GM19468 (cell line): ENCODE results near the gene CLTC.
"Not testable (repeated sequence)": the region's sequence is repeated elsewhere in the genome, so short reads cannot be mapped to it uniquely, and the experiment has no call there.

Experiments
- ATAC-seq: cut with Tn5 transposase; IDR thresholded peaks from one replicate; pipeline ENCODE4 v1.9.1; 2021; ENCODE audit warnings: mild to moderate bottlenecking, moderate library complexity, moderate number of reproducible peaks; ENCODE audit not compliant: unreplicated experiment; ENCODE audit errors: extremely low read depth

The CLTC gene

GRCh38 chr17:59632398-59632797, 12.7 kb downstream of the CLTC start:
- ATAC-seq = no peak

GRCh38 chr17:59633658-59634359, 14.1 kb downstream of the CLTC start:
- ATAC-seq = no peak

- no peak for ATAC-seq
Observed at GRCh38 chr17:59634632-59635541, 15.2 kb downstream of the CLTC start.

- no peak for ATAC-seq
Observed at GRCh38 chr17:59637611-59638310, 18.1 kb downstream of the CLTC start.

GRCh38 chr17:59638553-59638952, 18.9 kb downstream of the CLTC start:
- no peak for ATAC-seq

GRCh38 chr17:59641799-59642484, 22.2 kb downstream of the CLTC start:
- peak; percentile 86 for ATAC-seq

GRCh38 chr17:59642565-59642964, 22.9 kb downstream of the CLTC start:
- no peak for ATAC-seq

- ATAC-seq = no peak
Observed at GRCh38 chr17:59643159-59644140, 23.8 kb downstream of the CLTC start.

- ATAC-seq = no peak
Observed at GRCh38 chr17:59647288-59647687, 27.6 kb downstream of the CLTC start.

- no peak for ATAC-seq
Observed at GRCh38 chr17:59649886-59650285, 30.2 kb downstream of the CLTC start.

GRCh38 chr17:59650642-59651041, 30.9 kb downstream of the CLTC start:
- ATAC-seq = no peak

GRCh38 chr17:59651346-59651745, 31.7 kb downstream of the CLTC start:
- ATAC-seq = no peak

- no peak for ATAC-seq
Observed at GRCh38 chr17:59652119-59652518, 32.4 kb downstream of the CLTC start.

- ATAC-seq = not testable (repeated sequence)
Observed at GRCh38 chr17:59656624-59657023, 36.9 kb downstream of the CLTC start.

GRCh38 chr17:59666235-59666634, 46.5 kb downstream of the CLTC start:
- no peak for ATAC-seq

GRCh38 chr17:59668816-59669215, 49.1 kb downstream of the CLTC start:
- no peak for ATAC-seq

- ATAC-seq = no peak
Observed at GRCh38 chr17:59669411-59669810, 49.7 kb downstream of the CLTC start.

- ATAC-seq = no peak
Observed at GRCh38 chr17:59669944-59670343, 50.2 kb downstream of the CLTC start.

GRCh38 chr17:59671386-59671785, 51.7 kb downstream of the CLTC start:
- no peak for ATAC-seq
